Measurements from ENCODE around the gene ITPKA.
A peak's percentile ranks its signal among the peaks of the same experiment; 100 is the strongest.

Gene ITPKA

DNA sequence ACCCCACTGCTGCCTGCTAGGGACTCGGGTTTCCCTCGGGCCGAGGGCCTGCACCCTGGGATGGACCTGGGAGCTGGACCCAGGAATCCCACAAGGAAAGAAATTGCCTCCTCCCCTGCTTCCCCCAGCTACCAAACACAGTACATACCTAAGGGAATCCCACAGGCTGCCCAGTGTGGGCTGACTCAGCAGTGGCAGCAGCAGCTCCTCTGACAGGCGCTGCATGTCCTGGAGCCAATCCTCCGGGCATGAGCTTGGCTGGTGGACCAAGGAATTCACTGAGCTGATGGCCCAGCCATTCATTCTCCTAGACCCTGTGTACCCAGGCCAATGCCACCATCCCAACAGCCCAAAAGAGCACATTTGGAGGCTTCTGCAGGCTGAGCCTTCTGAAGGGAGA is 29.4 kb downstream of the ITPKA start:
- H3K27ac ChIP-seq, result no peak overlapping the region
- TF ChIP-seq ZFX (IDR thresholded peaks at IDR 0.05; ENCODE audit: borderline replicate concordance), result no peak
- TF ChIP-seq, protein P1, sequence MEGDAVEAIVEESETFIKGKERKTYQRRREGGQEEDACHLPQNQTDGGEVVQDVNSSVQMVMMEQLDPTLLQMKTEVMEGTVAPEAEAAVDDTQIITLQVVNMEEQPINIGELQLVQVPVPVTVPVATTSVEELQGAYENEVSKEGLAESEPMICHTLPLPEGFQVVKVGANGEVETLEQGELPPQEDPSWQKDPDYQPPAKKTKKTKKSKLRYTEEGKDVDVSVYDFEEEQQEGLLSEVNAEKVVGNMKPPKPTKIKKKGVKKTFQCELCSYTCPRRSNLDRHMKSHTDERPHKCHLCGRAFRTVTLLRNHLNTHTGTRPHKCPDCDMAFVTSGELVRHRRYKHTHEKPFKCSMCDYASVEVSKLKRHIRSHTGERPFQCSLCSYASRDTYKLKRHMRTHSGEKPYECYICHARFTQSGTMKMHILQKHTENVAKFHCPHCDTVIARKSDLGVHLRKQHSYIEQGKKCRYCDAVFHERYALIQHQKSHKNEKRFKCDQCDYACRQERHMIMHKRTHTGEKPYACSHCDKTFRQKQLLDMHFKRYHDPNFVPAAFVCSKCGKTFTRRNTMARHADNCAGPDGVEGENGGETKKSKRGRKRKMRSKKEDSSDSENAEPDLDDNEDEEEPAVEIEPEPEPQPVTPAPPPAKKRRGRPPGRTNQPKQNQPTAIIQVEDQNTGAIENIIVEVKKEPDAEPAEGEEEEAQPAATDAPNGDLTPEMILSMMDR (IDR thresholded peaks at IDR 0.05), result no peak

DNA sequence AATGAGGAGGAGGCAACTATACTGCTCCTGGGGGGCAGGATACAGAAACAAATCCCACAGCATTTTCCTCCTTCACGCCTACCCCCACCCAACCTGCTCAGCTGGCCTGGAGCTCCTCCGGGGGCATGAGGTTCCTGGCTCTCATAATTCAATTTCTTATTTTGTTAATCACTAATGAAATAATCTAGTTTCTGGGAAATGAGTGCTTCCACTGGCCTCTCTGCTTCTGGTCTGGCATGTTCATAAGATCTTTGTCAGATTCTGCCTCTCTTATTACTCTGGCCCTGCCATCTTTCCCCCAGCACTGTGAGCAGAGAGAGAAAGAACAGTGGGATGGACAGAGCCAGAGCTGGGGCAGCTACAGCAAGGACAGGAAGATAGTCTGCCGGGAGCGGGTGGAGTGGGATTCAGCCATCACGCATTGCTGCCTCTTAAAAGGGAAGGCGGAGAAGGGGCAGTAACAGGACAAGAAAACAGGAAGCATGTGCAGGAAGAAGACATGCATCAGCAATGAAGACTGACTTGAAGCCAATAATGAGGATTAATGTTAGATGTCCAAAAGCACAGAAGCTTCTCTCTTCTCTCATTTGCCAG is 36.8 kb downstream of the ITPKA start:
- no peak for TF ChIP-seq ZFX (IDR thresholded peaks at IDR 0.05; ENCODE audit: borderline replicate concordance)
- H3K27ac ChIP-seq, result no peak overlapping the region

GRCh38 chr15:41535544-41535943 is 41.9 kb downstream of the ITPKA start:
- H3K27ac ChIP-seq, result no peak overlapping the region
- TF ChIP-seq, protein P1 (IDR thresholded peaks at IDR 0.05), result no peak
- no peak for TF ChIP-seq ZFX (IDR thresholded peaks at IDR 0.05; ENCODE audit: borderline replicate concordance)

DNA sequence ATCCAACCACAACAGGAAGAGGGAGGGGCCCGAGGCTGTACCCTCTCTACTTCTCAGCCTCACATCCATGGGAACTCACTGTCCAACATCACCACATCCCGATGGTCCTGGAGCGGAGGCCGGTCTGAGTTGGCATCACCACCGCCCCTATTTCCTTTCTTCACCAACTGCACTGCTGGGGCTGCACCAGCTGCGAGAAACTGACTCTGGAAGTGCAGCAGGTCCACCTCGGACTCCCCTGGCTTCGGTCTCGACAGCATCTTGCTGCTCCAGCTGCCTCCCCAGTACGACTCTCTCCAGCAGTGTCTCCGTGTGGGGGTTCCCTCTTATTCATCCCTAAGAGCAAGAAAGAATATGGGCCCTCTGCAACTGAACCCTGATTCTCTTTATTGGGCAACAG is 43.2 kb downstream of the ITPKA start:
- TF ChIP-seq, protein P1 (IDR thresholded peaks at IDR 0.05), result no peak
- no peak for TF ChIP-seq ZFX (IDR thresholded peaks at IDR 0.05; ENCODE audit: borderline replicate concordance)
- H3K27ac ChIP-seq, result no peak overlapping the region

DNA sequence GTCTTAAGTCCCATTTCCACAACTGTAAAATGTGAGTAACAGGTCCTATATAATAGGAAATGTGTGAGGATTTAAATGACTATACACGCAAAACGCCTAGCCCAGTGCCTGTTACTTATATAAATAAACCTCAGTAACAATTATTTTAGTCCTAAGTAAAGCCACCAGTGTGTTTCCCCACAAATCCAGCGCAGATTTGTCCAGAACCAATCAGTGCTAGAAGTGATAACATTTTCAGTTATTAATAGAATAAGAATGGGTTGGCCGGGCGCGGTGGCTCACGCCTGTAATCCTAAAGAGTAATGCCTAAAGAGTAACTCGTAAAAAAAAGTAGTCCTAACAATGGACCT is 49.8 kb downstream of the ITPKA start:
- TF ChIP-seq ZFX (IDR thresholded peaks at IDR 0.05; ENCODE audit: borderline replicate concordance), result no peak
- TF ChIP-seq, protein P1 (IDR thresholded peaks at IDR 0.05), result no peak
- peak overlapping the region; percentile 86 for H3K27ac ChIP-seq

- TF ChIP-seq, protein P1 (IDR thresholded peaks at IDR 0.05), result no peak
- no peak for TF ChIP-seq ZFX (IDR thresholded peaks at IDR 0.05; ENCODE audit: borderline replicate concordance)
- H3K27ac ChIP-seq, result peak overlapping the region; percentile 86
Measured at GRCh38 chr15:41544650-41545015, 51.0 kb downstream of the ITPKA start.

GRCh38 chr15:41545218-41545617 is 51.5 kb downstream of the ITPKA start:
- TF ChIP-seq, protein P1 (IDR thresholded peaks at IDR 0.05), result no peak
- TF ChIP-seq ZFX (IDR thresholded peaks at IDR 0.05; ENCODE audit: borderline replicate concordance), result no peak

More at GRCh38 chr15:41545218-41545617, 51.5 kb downstream of the ITPKA start:
- no peak overlapping the region; the same call in 1 of the 2 replicates for H3K27ac ChIP-seq

All from 22Rv1 (cell line).